Kidney glomerular epithelial cell (primary cell): ENCODE results near the gene RFTN1.

Experiments
- DNase-seq: peaks from one replicate; lab custom pipeline; 2025; lab: John Stamatoyannopoulos, UW

The RFTN1 gene

GRCh38 chr3:16272588-16272987, 240.9 kb downstream of the RFTN1 start:
- DNase-seq: no peak

- no peak for DNase-seq
These were observed 242.6 kb downstream of the RFTN1 start for GRCh38 chr3:16270855-16271254.

GRCh38 chr3:16266714-16267113, 246.8 kb downstream of the RFTN1 start:
- DNase-seq: no peak
